D721Med (cell line): ENCODE measurements around the gene TSSK1B.

ENCODE experiments used
- DNase-seq: peaks from one replicate; pipeline ENCODE4 v3.0.0; 2011; ENCODE audit warnings: low spot score; ENCODE audit not compliant: insufficient read length
- FAIRE-seq: peaks from 2 replicates; lab custom pipeline; 2011; peaks lifted over from hg19 to GRCh38; lab: Jason Lieb, UNC
- TF ChIP-seq, protein P1 (sequence below): IDR thresholded peaks from 2 replicates; pipeline ENCODE4 v1.5.1; 2012; ENCODE audit warnings: mild to moderate bottlenecking, control low read depth; ENCODE audit not compliant: insufficient read depth; ENCODE audit errors: missing control alignments

The TSSK1B gene

DNA sequence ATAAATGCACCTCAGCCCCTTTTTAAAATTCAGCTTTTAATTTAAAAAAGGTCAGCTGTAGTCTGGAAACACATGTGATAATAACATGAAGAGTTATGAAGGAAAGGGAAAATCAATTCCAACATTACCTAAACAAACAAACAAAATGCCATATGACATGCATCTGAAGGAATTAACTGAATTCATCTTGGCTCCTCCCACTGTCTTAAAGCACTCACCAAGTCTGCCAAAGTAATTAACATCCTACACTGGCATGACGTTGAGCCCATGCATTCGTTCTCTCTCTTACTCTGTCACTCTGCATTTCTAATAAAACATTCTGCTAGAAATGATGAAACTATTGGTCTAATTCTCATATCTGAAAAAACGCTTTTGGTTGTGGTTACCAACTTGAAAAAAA, 37.7 kb downstream of the TSSK1B start:
- FAIRE-seq, result no peak
- DNase-seq, result no peak
- TF ChIP-seq, protein P1, sequence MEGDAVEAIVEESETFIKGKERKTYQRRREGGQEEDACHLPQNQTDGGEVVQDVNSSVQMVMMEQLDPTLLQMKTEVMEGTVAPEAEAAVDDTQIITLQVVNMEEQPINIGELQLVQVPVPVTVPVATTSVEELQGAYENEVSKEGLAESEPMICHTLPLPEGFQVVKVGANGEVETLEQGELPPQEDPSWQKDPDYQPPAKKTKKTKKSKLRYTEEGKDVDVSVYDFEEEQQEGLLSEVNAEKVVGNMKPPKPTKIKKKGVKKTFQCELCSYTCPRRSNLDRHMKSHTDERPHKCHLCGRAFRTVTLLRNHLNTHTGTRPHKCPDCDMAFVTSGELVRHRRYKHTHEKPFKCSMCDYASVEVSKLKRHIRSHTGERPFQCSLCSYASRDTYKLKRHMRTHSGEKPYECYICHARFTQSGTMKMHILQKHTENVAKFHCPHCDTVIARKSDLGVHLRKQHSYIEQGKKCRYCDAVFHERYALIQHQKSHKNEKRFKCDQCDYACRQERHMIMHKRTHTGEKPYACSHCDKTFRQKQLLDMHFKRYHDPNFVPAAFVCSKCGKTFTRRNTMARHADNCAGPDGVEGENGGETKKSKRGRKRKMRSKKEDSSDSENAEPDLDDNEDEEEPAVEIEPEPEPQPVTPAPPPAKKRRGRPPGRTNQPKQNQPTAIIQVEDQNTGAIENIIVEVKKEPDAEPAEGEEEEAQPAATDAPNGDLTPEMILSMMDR, result no peak

- FAIRE-seq (no peak), DNase-seq (no peak)
- TF ChIP-seq, protein P1, result no peak
Measured at GRCh38 chr5:113394658-113395057, 40.1 kb downstream of the TSSK1B start.

- TF ChIP-seq, protein P1, result no peak
- no peak for FAIRE-seq
- no peak for DNase-seq
Measured at GRCh38 chr5:113390224-113390623, 44.6 kb downstream of the TSSK1B start.

DNA sequence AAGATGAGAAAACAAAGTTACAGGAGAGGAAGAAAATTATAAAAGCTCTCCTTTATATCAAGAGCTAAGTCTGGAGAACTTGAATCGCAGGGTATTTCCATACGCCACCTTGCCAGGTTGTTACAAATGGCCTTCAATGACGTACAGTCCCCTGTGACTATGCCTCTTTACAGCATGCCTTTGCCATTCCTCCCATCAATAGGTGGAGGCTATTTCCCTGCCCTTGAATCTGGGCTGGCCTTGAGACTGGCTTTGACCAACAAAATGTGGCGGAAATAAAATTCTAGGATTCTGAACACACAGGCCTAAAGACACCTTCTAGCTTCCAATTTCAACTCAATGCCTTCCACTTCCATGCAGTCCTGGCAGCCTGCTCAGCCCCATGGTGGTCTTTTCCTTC, 45.7 kb downstream of the TSSK1B start:
- no peak for FAIRE-seq
- TF ChIP-seq, protein P1, result no peak
- DNase-seq, result no peak

DNA sequence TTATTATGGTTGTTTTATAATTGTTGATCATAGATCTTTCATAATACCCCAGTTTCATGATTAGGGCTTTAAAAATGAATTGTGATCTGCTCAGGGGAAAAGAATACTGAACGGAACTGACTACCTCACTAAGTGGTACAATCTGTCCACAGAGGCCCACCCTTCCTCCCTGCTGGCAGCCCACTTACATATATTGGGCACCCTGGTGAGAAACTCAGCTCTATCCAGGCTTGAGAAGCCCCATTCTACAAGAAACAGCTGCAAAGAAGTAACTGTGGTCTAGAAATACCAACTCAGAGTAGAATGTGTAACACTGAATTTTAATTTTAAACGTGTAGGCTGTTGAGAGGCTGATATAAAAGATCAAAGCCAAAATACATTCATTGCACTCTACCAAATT, 46.9 kb downstream of the TSSK1B start:
- TF ChIP-seq, protein P1, result no peak
- FAIRE-seq, result no peak
- DNase-seq, result no peak

DNA sequence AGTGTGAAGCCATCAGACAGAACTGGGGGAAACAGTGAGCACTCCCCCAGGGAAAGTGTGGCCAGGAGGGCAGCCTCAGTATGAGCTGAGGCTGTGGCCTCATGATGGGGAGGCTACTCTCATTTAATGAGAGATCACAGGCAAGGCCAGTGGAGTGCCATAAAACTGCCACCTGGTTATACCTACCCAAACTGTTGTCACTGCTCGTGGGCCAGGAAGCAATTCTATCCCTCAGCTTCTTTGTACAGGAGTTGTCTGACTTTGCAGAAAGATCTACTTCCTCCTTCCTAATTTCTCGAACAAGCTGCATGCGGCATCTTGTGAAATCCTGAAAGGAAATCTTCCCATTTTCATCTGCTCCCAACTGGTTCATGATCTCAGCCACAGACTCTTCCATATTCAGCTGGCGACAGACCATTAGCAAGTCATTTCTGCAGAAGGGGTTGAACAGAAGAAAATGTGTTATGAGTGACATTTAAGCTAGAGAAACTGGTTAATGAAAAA, 50.0 kb downstream of the TSSK1B start:
- no peak for DNase-seq
- no peak for FAIRE-seq
- TF ChIP-seq, protein P1, result no peak

DNA sequence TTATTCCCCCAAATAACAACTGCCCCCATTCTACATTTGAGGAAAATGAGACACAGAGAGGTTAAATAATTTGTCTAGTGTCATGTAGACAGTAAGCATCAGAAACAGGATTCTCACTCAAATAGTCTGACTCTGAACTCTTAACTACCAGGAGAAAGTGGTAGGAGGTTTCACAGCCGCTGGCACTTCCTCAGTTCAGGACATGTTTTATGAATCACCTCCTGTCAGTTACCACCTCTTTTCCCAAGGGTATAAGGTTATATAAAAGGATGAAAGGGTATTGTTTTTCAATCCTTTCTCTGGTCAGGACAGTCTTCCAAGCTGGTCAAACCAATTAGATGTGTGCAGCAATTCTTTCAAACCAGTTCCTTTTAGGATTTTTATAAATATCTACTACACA, 52.1 kb downstream of the TSSK1B start:
- TF ChIP-seq, protein P1, result no peak
- DNase-seq (no peak), FAIRE-seq (no peak)
